ENCODE results near the gene MAP2K3. TPM values are rescaled to one million over a fixed set of nuclear protein-coding genes. Genes with fewer than 3 reads are reported as not detected.
A peak's percentile ranks its signal among the peaks of the same experiment; 100 is the strongest.

The MAP2K3 gene
- total and polyA plus RNA-seq, 2 of the 4 experiments (the other 2 are of a cell fraction) = 23.5 to 82.2 TPM

DNA sequence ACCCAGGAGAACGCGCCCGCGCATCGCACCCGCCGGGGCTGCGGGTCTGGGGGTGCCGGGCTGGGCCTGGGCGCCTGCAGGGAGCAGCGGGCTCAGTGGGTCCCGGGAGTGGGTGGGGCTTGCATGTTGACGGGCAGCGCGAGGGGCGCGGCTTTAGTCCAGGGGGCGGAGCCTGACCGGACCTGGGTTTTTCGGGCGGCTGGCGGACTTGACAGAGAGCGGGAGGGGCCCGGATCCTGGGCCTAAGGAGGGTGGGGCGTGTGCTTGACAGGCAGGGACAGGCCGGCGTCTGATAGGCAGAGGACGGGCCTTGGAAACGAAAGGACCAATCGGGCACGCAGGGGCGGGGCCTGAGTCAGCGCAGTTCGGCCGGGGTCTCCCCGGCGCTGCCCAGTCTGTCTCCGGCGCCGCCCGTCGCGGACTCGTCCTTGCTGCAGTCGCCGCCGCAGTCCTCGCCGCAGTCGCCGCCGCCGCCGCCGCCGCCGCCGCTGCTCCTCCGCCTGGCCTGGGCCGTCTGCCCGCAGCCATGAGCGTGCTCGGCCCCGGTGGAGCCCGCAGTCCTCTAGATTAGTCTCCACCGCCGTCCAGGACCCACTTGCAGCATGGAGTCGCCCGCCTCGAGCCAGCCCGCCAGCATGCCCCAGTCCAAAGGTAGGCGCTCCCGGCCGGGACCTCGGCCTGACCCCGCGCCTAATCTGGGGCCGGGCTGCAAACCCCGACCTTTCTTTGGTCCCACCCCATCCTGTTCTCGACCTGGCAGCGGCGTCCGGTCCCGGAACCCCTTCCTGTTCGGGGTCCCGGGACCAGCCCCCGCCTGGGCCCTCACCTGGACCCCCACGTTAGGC is at the start of gene MAP2K3 (continued):
- TF ChIP-seq FOS (IDR thresholded peaks at IDR 0.05; ENCODE audit: low read depth, low read length) = peak; percentile 34; the same call in 1 of the 2 replicates
- no peak for TF ChIP-seq SMC3 (IDR thresholded peaks at IDR 0.05; ENCODE audit: low read depth, low read length)
- peak; percentile 82; the same call in 1 of the 2 replicates for TF ChIP-seq MAZ (IDR thresholded peaks at IDR 0.05; ENCODE audit: borderline replicate concordance, low read depth, low read length)
- TF ChIP-seq RCOR1 (IDR thresholded peaks at IDR 0.05; ENCODE audit: insufficient replicate concordance, low read length) = no peak
- TF ChIP-seq BHLHE40 (IDR thresholded peaks at IDR 0.05; ENCODE audit: low read depth, low read length) = no peak

DNA sequence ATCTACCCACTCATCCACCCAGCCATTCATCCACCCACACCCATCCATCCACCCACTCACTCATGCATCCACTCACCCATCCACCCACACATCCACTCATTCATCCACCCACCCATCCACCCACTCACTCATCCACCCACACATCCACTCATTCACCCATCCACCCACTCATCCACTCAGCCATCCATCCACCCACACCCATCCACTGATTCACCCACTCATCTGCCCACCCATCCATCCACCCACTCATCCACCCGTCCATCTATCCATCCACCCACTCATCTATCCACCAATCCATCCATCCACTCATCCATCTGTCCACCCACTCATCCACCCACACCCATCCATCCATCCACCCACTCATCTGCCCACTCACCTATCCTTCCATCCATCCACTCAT is 48.6 kb upstream of the MAP2K3 start:
- Histone ChIP-seq H3K14ac (replicated peaks; ENCODE audit: low read depth, low read length) (no peak overlapping the region), H2AFZ (replicated peaks; ENCODE audit: low read length, poor library complexity) (no peak overlapping the region), H3K18ac (ENCODE audit: low read depth, low read length) (no peak overlapping the region), H3K79me1 (ENCODE audit: low read depth in 1 of 2, low read length in 2 of 2) (no peaks in the 10 kb centered on the region; a peak in 1 of 4 replicates), H2AK9ac (replicated peaks; ENCODE audit: low read depth, low read length, poor library complexity) (no peak overlapping the region), H3K4ac (ENCODE audit: low read depth, low read length) (no peak overlapping the region), H2BK15ac (ENCODE audit: low read depth, low read length) (no peak overlapping the region), H2BK20ac (ENCODE audit: low read depth, low read length) (no peak overlapping the region), H3K27ac (ENCODE audit: insufficient read depth, low read length) (no peak overlapping the region), H3K4me2 (ENCODE audit: low read depth, low read length) (no peak overlapping the region), H4K5ac (ENCODE audit: low read depth, low read length) (no peak overlapping the region), H3K4me3 (ENCODE audit: insufficient read depth, low read depth, low read length) (no peak overlapping the region), H2BK120ac (ENCODE audit: low read depth, low read length) (no peak overlapping the region), H4K20me1 (ENCODE audit: insufficient read depth, low read length) (no peaks in the 10 kb centered on the region; the same call in 1 of the 2 replicates), H3K9ac (ENCODE audit: low read depth, low read length) (no peak overlapping the region), H3K9me3 (ENCODE audit: control insufficient read depth, insufficient read depth, low read length) (peaks cover 3% of the 10 kb centered on the region; the same call in 1 of the 2 replicates), H4K8ac (ENCODE audit: low read depth in 2 of 2, low read length in 2 of 2) (no peak overlapping the region), H4K91ac (ENCODE audit: insufficient read depth, low read depth, low read length) (no peak overlapping the region), H2BK5ac (ENCODE audit: low read depth, low read length, poor library complexity, severe bottlenecking) (peak overlapping the region; percentile 23), H3K4me1 (ENCODE audit: control insufficient read depth, insufficient read depth, low read length) (0 out of 2 replicates have a peak, but pooled peaks cover 1% of the 10 kb centered on the region), H2AK5ac (ENCODE audit: low read depth, low read length) (no peak overlapping the region), H3K56ac (ENCODE audit: extremely low read depth, insufficient read depth, low read length) (no peak overlapping the region), H3K9me1 (ENCODE audit: insufficient read depth, low read length) (no peaks in the 10 kb centered on the region), H3K36me3 (ENCODE audit: control insufficient read depth, insufficient read depth, low read length) (no peaks in the 10 kb centered on the region), H3K23ac (ENCODE audit: low read depth, low read length) (no peak overlapping the region), H3K27me3 (ENCODE audit: control insufficient read depth, insufficient read depth, low read length) (no peaks in the 10 kb centered on the region)
- in situ Hi-C loops (cut with MboI; ENCODE audit: low sequenced_read_pairs) = no loop called here
- 60% methylated on average over 1 of the region's 1 CpG; no CpG with 5 or more reads in 1 of the 2 experiments for WGBS, 2 experiments (ENCODE audit: extremely low coverage in 2 of 2, insufficient read length in 1 of 2)
- intact Hi-C loops (cut with micrococcal nuclease) = no loop called here
- dilution Hi-C loops (cut with HindIII; ENCODE audit: low sequenced_read_pairs, unreplicated experiment) = no loop called here
- BruUV-seq (replicated peaks) = no TSS peak
- POLR2A ChIA-PET (ENCODE audit: unreplicated experiment) = no interaction called here
- ATAC-seq (ENCODE audit: low read depth) (no peak), DNase-seq (no peak)
- CTCF ChIA-PET = no interaction called here
- TF ChIP-seq RCOR1 (IDR thresholded peaks at IDR 0.05; ENCODE audit: insufficient replicate concordance, low read length) = no peak
- TF ChIP-seq CEBPB (IDR thresholded peaks at IDR 0.05; ENCODE audit: low read depth, low read length) = no peak
- TF ChIP-seq FOS (IDR thresholded peaks at IDR 0.05; ENCODE audit: low read depth, low read length) = no peak
- TF ChIP-seq, protein P1, sequence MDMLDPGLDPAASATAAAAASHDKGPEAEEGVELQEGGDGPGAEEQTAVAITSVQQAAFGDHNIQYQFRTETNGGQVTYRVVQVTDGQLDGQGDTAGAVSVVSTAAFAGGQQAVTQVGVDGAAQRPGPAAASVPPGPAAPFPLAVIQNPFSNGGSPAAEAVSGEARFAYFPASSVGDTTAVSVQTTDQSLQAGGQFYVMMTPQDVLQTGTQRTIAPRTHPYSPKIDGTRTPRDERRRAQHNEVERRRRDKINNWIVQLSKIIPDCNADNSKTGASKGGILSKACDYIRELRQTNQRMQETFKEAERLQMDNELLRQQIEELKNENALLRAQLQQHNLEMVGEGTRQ (IDR thresholded peaks at IDR 0.05; ENCODE audit: low read depth, low read length) = no peak
- TF ChIP-seq MAZ (IDR thresholded peaks at IDR 0.05; ENCODE audit: borderline replicate concordance, low read depth, low read length) = no peak
- TF ChIP-seq MAFK (IDR thresholded peaks at IDR 0.05; ENCODE audit: low read depth, low read length) = no peak
- no peak for TF ChIP-seq NFE2L2 (IDR thresholded peaks at IDR 0.05; ENCODE audit: low read depth, low read length)
- TF ChIP-seq, protein P2, sequence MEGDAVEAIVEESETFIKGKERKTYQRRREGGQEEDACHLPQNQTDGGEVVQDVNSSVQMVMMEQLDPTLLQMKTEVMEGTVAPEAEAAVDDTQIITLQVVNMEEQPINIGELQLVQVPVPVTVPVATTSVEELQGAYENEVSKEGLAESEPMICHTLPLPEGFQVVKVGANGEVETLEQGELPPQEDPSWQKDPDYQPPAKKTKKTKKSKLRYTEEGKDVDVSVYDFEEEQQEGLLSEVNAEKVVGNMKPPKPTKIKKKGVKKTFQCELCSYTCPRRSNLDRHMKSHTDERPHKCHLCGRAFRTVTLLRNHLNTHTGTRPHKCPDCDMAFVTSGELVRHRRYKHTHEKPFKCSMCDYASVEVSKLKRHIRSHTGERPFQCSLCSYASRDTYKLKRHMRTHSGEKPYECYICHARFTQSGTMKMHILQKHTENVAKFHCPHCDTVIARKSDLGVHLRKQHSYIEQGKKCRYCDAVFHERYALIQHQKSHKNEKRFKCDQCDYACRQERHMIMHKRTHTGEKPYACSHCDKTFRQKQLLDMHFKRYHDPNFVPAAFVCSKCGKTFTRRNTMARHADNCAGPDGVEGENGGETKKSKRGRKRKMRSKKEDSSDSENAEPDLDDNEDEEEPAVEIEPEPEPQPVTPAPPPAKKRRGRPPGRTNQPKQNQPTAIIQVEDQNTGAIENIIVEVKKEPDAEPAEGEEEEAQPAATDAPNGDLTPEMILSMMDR (conservative IDR thresholded peaks at IDR 0.05; ENCODE audit: low read depth, low read length) = no peak
- no peak for TF ChIP-seq SMC3 (IDR thresholded peaks at IDR 0.05; ENCODE audit: low read depth, low read length)
